Measurements from ENCODE around the gene TBC1D12.

TBC1D12 gene

DNA sequence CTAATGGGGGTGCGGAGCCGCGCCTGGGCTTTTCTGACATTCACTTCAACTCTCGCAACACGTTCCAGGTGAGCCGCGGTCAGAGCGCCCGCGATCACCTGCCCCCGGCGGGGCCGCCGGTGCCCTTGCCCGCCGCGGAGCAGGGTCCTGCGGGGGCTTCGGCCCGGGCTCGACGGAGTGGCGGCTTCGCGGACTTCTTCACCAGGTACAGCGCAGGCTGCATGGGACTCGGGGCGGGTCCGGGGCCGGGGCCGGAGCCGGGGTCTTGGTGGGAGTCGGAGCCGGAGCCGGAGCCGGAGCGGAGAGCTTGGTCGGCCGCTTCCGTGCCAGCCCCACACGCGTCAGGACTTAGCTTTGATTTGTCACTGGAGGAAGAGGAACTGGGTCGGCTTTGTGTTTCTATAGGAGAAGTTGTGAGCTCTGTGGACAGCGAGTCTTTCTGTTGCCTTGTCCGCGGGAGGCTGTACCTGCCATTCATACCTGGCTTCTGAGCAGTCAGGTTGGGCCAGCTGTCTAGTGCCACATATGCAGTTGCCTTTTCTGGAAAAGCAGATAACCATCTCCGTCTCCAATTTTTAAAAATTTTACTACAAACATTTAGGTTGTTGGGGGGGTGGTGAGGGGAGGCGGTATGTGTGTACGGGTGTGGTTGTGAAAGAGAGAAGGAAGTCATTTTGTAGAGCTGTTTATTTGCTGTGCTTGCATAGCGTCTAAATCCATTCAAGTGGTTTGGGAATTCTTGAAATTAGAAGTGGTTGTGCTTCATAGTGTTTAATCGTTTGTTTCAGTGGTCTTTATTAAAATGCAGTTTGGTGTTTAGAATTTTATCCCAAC is 1.3 kb downstream of the TBC1D12 start:
- DNase-seq: peak; percentile 90

DNA sequence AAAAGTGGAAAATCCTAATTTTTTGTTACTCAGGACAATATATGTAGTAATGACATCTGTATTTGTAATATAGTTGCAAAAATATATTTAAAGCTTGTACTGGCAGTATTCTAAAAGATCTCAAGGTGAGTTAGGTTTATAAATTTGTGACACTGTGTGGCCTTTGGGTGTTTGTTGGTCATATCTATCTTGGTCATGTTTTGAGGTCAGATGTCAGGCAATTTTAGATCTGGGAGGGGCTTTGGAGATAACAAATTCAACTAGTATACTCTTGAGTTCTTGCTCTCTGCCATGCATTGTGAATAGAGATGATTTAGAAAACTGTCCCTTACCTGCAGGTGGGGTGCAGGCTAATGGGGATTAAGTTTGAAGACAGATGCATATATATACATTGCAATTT is 3.1 kb downstream of the TBC1D12 start:
- DNase-seq: no peak

DNA sequence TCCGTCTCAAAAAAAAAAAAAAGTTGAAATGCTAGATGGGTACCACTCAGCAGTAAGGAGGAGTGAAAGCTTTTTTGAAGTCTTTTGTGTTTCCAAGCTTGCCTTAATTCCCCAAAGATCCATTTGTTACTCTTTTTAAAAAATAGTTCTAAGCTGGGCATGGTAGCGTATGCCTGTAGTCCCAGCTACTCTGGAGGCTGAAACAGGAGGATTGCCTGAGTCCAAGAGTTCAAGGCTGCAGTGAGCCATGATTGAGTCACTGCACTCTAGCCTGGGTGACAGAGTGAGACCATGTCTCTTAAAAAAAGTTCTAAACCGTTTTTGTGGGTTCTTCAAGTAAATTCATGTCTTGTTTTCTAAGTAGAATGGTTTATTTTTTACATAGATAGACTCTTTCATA is 5.3 kb downstream of the TBC1D12 start:
- DNase-seq: no peak

DNA sequence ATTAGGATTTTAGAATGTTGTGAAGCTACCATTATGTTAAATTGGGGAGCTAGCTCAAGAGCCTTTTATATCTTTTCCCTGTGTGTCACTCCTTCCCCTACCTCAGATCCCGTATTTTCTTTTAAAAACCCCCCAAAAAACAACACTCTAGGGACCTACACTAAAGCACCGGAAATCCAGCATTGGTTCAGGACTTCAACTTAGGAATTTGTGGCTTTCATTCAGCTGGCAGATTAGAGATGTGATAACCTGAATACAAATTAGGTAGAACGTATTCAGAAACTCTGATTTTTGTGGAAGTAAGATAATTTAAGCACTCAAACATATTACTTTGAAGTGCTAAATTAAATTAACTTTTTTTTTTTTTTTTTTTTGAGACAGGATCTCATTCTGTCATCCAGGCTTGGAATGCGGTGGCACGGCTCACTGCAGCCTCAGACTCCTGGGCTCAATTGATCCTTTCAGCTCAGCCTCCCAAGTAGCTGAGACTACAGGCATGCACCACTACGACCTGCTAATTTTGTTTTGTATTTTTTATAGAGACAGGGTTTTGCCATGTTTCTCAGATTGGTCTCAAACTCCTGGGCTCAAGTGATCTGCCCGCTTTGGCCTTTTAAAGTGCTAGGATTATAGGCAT is 6.8 kb downstream of the TBC1D12 start:
- no peak for DNase-seq

DNA sequence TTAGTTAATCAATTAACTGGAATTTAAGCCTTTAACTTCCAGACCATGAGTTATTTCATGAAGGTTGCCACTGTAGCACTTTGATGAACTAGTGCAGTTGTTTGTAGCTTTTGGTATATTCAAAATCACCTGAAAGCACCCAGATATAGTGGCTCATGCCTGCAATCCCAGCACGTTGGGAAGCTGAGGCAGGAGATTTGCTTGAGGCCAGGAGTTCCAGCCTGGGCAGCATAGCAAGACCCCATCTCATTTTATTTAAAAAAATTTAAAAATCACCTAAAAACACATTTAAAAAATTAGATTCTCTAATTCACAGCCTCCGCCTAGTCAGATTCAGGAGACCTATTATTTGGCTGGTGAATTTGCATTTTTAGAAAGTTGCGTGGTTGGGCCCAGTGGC is 9.0 kb downstream of the TBC1D12 start:
- no peak for DNase-seq

DNA sequence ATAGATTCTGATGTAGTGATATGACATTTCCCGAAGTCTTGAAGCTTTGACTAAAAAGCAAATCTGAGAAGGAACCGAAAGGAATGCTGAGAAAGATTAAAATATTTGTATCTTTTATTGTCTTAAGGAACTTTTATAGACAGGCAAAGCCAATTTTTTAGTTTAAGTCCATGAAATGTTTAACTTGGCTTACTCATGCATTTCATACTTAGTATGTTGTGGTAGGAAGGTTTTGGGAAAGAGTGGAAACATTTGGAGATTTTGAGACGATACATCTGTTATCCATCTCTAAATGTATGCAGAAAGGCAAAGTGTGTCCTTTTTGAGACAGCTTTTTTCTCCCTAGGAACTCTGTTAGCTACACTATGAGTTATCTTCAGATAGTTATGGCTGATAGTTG is 10.1 kb downstream of the TBC1D12 start:
- no peak for DNase-seq

DNA sequence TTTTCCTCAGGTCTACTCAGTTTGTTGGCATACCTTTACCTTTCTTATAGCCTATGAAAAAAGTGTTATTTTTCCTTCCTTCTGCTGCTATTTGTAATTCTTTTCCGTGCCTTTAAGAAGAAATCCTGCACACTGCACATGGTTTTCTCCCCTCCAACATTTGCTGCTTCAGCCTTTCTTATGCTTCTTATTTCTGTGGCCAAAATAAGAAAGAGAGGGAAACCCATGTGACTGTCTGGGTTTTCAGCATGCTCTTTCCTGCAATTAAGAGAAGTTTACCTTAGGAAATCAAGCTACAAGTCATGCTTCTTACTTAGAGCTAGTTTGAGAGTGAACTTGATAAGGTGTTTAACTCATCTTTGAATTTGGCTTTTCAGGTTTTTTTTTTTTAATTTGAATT is 11.0 kb downstream of the TBC1D12 start:
- DNase-seq: no peak

DNA sequence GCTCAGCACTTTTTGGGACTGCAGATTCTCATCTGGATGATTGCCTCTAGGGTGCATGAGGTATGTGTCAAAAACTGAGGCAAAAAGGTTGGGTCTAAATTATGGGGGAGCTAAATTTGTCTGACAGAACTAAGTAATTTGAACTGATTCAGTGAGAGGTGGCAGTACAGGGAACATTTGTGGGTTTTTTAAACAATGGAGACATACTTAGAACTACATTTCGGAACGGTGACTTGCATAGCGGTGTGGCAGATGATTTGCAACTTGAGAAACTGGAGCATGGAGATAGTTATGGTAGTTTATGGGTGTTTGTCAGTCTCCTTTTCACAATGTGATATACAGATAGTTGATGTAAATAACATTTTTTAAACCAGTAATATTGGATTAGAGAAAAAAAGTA is 14.6 kb downstream of the TBC1D12 start:
- no peak for DNase-seq

DNA sequence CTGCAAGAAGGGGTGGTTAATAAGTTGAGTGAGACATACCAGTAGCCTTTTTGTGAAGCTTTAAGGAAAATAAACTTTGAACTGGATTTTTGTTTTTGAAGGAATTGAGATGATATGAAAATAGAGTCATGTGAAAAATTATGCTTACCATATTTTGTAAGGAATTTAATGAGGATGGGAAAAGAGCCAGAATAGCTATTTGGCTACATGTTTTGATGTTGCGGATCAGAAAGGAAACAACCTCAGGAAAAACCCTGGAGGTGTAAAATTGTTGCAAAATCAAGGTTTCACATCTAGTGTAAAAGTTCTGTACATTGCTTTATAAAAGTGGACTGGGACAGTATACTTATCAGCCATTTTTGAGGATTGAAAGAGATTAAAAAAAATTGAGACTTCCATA is 15.0 kb downstream of the TBC1D12 start:
- DNase-seq: no peak

DNA sequence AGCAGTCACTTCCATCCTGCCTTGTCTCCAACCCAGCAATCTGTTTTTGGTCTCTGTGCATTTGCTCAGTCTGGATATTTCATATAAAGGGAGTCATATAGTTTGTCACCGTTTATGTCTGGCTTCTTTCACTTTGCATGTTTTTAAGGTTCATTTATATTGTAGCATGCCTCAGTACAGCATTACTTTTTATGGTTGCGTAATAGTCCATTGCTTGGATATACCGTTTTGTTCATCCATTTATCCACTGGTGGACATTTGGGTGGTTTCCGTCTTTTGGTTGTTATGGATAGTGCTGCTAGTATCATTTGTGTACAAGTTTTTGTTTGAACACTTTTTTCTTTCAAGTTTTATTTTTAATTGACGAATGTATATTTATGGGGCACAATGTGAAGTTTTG is 18.2 kb downstream of the TBC1D12 start:
- DNase-seq: no peak

DNA sequence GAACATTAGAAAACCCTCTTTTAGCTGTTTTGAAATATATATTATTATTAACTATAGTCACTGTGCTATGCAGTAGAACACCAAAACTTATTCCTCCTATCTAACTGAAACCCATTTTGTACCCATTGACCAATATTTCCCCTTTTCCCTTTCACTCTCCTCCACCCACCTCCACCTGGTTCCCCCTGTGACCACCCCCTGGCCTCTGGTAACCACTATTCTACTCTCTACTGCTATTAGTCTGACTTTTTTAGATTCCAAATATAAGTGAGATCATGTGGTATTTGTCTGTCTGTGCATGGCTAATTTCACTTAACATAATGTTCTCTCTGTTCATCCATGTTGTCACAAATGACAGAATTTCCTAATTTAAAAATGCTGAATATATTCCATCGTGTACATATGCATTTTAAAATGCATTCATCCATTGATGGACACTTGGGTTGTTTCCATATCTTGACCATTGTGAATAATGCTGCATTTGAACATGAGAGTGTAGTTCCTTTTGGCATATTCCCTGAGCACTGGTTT is 18.7 kb downstream of the TBC1D12 start:
- no peak for DNase-seq

DNA sequence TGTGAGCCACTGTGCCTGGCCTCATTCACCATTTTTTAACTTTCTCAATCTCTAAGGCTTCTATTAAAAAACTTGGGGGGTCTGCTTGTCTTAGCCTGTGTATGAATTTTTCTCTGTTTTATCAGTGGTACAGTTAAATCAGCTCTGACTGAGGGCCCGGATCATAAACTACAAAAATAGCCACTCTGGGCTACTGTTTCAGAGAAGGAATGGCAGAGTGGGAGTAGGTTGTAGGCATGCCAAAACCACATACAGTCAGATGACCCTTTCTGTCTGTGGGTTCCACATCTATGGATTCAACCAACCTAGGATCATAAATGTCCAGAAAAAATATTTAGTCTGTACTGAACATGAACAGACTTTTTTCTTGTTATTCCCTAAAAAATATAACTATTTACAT is 21.3 kb downstream of the TBC1D12 start:
- no peak for DNase-seq

DNA sequence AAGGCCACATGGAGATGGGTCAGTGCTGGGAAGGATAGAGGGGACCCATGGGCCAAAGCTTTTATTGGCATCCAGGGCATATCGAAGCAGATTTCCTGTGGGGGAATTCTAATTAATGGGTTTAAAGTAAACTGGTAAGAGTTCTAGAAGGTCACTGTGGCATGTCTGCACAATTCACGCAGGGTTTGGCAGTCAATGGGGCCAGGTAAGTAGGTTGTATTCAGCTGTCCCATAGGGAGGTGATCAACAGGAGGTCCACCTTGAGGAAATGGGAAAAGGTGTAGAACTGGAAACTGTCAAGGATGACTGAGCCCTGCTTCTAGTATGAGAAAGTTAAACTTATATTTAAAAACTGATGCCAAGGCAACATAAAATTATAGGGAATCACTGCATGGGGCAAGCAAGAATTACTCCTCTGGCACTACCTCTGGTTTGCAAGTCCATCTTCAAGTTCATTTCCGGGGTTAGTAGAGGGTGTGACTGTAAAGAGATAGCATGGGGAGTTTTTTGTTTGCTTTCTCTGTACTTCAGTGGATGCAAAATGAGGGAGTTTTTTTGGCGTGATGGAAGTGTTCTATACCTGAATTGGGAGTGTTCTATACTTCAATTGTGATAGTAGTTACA is 22.5 kb downstream of the TBC1D12 start:
- DNase-seq: no peak

DNA sequence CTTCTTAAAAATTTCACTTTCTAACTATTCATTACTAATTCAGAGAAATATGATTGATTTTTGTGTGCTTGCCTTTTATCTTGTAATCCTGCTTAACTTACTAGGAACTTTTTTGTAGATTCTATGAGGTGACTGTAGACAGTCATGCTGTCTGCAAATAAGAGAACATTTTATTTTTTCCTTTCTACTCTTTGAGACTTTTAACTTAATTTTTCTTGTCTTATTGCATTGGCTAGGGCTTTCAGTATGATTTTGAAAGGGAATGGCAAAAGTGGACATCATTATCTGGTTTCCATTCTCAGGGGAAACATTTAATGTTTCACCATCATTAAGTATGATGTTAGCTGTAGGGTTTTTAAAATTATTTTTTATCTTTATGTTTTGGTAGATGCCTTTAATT is 23.6 kb downstream of the TBC1D12 start:
- DNase-seq: no peak

DNA sequence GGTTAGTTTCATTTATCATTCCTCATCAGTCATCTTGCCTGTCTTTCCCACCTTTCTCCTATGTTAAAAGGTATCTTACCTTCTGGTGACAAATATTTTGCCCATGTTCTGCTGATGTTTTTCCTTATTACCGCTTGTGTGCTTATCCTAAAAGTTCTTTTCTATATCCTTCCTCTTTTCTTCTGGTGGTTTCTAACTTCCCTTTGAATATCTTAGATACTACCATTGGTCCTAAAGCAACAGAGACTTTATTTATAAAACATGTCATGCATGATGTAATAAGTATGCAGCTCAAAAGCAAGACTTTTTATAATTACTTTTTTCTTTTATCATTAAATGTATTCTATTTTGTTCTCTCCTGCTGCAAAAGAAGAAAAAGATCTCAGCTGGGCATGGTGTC is 24.8 kb downstream of the TBC1D12 start:
- no peak for DNase-seq

DNA sequence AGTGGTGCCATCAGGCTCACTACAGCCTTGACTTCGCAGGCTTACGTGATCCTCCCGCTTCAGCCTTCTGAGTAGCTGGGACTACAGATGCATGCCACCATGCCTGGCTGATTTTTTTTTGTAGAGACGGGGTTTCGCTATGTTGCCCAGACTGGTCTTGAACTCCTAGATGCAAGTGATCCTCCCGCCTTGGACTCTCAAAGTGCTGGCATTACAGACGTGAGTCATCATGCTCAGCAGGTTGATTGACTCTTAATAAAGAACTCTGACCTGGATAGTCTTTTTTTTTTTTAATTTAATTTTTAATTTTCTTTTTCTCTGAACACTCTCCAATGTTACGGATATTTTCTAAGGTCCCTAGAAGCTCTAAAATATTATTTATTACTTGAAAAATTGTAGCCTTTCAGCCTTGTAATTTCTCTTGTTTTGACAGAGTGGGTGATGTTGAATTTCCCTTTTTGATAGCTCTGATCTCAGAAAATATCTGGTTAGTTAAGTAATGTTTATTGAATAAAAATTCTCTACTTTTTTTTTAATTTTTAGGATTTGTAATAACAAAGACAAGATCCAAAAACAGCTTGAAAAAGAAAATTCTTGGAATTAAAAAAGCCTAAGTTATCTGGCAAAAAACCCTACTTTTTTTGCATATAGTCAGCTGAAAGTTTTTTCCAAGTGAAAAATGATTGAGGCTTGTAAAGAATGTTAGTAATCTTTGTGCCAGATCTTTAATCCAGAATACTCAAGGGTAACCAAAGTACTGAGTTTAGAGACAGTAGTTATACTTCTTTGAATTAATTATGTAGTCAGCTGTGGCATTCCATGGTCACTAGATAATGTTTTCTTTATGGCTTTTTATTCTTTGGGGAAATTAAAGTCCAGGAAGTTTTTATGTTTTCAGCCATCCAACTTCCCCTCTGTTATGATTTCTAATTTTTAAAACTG is 26.7 kb downstream of the TBC1D12 start:
- no peak for DNase-seq

DNA sequence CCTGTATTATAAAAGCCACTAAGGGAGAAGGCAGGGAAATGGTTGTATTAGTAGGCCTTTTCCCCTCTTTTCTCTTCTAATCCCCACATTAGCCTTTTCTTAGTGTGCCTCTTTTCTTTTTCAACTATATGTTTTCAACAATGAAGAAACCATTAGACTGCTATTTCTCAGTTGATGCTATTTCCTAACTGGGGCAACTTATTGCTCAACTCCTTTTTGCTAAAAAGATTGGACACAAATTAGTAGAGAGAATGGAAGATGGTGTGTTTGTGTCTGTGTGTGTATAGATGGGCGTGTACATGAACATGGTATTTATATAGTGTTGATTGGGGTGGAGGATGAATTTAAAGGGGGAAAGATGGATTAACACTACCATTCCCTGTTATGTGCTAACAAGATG is 28.4 kb downstream of the TBC1D12 start:
- DNase-seq: no peak

DNA sequence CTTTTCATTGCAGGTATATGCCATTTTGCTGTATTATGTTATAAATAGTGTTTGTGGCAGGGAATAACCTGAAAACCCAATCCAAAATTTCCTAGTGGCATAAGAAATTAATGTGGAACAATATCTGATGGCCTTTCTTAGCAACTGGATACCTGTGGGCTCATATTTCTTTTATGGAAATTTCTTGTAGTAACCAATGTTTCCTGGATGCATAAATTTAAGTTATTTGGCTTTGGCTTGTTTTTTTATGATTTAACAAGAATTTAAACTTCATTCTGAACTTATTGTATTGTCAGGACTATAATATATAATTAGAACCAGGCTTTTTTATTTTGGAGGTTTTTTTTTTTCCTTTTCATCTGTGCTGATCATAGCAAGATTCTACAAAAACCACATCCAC is 30.1 kb downstream of the TBC1D12 start:
- DNase-seq: no peak

DNA sequence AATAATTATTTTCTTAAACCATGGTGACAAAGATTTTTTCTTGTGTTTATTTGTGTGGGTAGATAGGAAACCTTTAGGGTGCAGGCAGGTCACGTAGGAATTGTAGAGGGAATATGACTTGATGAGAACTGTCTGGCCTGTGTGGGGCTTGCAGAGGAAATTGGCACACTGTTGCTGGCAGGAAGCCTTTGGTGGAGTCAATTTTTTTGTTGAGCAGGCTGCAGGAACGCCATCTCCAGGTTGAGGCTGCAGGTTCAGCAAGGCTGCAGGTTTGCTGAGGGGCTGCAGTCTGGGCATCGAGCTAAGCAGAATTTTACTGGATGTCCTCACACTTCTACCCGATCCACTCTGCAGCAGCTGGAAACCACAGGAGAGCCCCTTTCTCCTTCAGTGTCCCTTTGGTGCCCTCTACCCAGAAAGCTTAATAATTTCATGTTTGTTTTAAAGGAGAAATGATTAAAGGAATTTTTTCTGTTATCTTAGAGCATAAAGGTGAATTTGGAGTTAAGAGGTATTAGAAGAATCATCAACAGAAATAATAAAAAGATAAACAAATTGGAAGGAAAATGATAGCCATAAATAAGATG is 37.0 kb downstream of the TBC1D12 start:
- no peak for DNase-seq

DNA sequence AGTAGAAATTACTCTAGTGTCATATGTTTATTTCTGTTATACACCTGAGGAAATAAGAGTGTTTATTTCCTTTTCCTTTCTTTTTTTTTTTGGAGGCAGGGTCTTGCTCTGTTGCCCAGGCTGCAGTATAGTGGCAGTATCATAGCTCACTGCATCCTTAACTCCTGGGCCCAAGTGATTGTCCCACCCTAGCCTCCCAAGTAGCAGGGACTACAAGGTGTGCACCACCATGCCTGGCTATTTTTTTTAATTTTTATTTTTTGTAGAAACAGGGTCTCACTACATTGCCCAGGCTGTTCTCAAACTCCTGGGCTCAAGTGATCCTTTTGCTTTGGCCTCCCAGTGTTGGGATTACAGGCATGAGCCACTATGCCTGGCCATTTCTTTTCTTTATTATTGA is 37.8 kb downstream of the TBC1D12 start:
- DNase-seq: no peak

DNA sequence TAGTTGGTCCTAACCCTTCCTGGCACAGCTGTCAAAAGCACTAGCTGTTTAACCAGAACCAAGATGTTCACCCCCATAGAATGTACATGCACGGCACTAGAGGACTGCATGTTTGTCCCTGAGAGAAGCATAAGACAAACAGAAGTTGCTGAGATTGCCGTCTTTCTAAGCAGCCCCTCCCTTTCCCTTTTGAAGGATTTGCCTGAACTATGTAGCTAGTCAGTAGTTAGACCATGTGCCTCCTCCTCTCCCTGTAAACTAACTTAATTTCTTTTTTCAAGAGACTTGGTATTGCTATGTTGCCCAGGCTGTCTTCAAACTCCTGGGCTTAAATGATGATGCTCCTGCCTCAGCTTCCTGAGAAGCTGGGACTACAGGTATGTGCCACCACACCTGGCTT is 40.7 kb downstream of the TBC1D12 start:
- no peak for DNase-seq

DNA sequence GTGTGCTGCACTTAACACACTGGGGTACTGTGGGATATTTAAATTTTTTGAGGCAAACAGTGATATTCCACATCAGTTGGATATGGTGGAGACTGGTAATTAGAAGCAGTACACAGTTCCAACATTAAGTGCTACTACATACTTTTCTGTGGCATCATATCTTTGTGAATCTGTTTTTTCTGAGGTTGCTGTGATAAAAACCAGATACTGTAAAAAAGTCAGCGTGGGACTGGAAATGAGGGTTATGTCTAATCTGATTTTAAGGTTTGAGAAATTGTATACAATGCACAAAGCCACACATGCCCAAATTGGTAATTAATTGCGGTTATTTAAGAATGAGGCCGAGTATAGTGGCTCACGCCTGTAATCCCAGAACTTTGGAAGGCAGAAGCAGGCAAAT is 41.2 kb downstream of the TBC1D12 start:
- no peak for DNase-seq

All from right kidney (tissue), 1 donor.